Adrenal gland (tissue), 12 donors: ENCODE data around the gene CCDC136. TPM values are rescaled to one million over a fixed set of nuclear protein-coding genes. Genes with fewer than 3 reads are reported as not detected.

ENCODE experiments used
- DNase-seq, 7 donors: peaks; one replicate each; pipeline ENCODE4 v3.0.0-alpha.2; 2019 to 2020
- H3K27ac ChIP-seq, 5 donors: fragments of 200-600 bp; sonication (generic) in 4 of 5; 1 replicate in 3 of 5; 2 replicates in 2 of 5; pipeline versions ENCODE4 v1.5.1 to v1.8.0; 2016 to 2020; ENCODE audit warnings: mild to moderate bottlenecking in 1 of 5
- H3K27me3 ChIP-seq: fragments of 200-600 bp; 2 replicates; pipeline ENCODE4 v1.8.0; 2021
- H3K36me3 ChIP-seq, 2 donors: fragments of 200-600 bp; replicated peaks in 1 of 2; 1 replicate in 1 of 2; 2 replicates in 1 of 2; pipeline versions ENCODE4 v1.5.1 to v1.8.0; 2018 to 2022
- H3K4me1 ChIP-seq, 2 donors: fragments of 200-600 bp; replicated peaks in 1 of 2; 1 replicate in 1 of 2; 2 replicates in 1 of 2; pipeline versions ENCODE4 v1.5.1 to v1.8.0; 2018 to 2021
- H3K4me3 ChIP-seq, 4 donors: fragments of 200-600 bp; sonication (generic) in 3 of 4; one replicate each; pipeline ENCODE4 v1.5.1; 2016 to 2018
- H3K9me3 ChIP-seq, 3 donors: fragments of 200-600 bp; sonication (generic) in 1 of 3; replicated peaks in 1 of 3; 1 replicate in 2 of 3; 2 replicates in 1 of 3; pipeline versions ENCODE4 v1.5.1 to v1.8.0; 2016 to 2021
- CTCF ChIP-seq, 6 experiments: fragments of 450-650 bp in 4 of 6; fragments of 200-600 bp in 2 of 6; sonication (generic) in 1 of 6; IDR thresholded peaks; 1 replicate in 5 of 6; 2 replicates in 1 of 6; pipeline versions ENCODE4 v1.5.1 to v1.8.0; 2016 to 2021; ENCODE audit warnings: antibody characterized with exemption in 6 of 6, mild to moderate bottlenecking in 2 of 6, moderate library complexity in 1 of 6
- POLR2A ChIP-seq, 2 donors: fragments of 450-650 bp; IDR thresholded peaks; one replicate each; pipeline ENCODE4 v1.6.1; 2017; ENCODE audit warnings: antibody characterized with exemption in 2 of 2, mild to moderate bottlenecking in 2 of 2, moderate library complexity in 1 of 2
- WGBS, 4 donors: extraction: QIAGEN DNeasy Blood & Tissue Kit in 2 of 4; methylation state at CpG; one replicate each; pipeline versions ENCODE4 v1.1.5 to v1.1.7; 2013 to 2017; 5-methylcytosine and 5-hydroxymethylcytosine counted together
- intact Hi-C, 2 donors: fragments of 100-400 bp; cut with DNase I; formaldehyde crosslinking; loops; one replicate each; pipeline versions ENCODE4 v1.14.1 to v1.15.0; 2022 to 2023
- polyA plus RNA-seq, 3 donors: library from polyadenylated mRNA; stranded (reverse); fragments of 200-250 nt in 2 of 3; fragments of 350-450 nt in 1 of 3; fragmentation: Illumina TruSeq in 1 of 3; extraction: RNeasy Lipid Tissue Mini Kit (QIAGEN cat#74804) in 1 of 3; gene quantifications; one replicate each; pipeline ENCODE4 v1.2.3, GENCODE V29; 2013 to 2014
- total RNA-seq, 9 donors: library from RNA; depleted of rRNA in 4 of 9; stranded (reverse); fragments of >200 nt in 4 of 9; fragments of 120-200 nt in 1 of 9; fragmentation: NEBNext Ultra II Directional in 1 of 9; extraction: Animal tissue kit (Norgen Biotek cat#: 25700) in 1 of 9; gene quantifications; one replicate each; pipeline versions ENCODE4 v1.1.0 to v1.2.4, GENCODE V29; 2013 to 2023
- donor health status: healthy with polysubstance abuse.
- donor health status: Bipolar disorder and iron deficiency.
- donor health status: DM: yes; HTN: yes; CAD: no.
- donor health status: DM: no; HTN: no; CAD: no.
- donor health status: DM: no; HTN: no; CAD: no.
- donor health status: DM: yes; HTN: yes; CAD: no.

CCDC136 gene
- total and polyA plus RNA-seq, 12 donors, result 0.35 to 10.9 (median 4.0) TPM

- Histone ChIP-seq H3K4me1 (no peaks in the 10 kb centered on the region), H3K4me3 (no peak overlapping the region), H3K27me3 (no peaks in the 10 kb centered on the region), H3K9me3 (no peaks in the 10 kb centered on the region), H3K36me3 (no peaks in the 10 kb centered on the region), H3K27ac (no peak overlapping the region)
- 82 to 86% (median 84%) methylated on average over 7 of the region's 7 CpGs for WGBS, 4 donors
- intact Hi-C loops, result no loop called here
- DNase-seq, result no peak
- TF ChIP-seq CTCF (IDR thresholded peaks at IDR 0.05), result no peak
- no peak for TF ChIP-seq POLR2A (IDR thresholded peaks at IDR 0.05)
Measured at GRCh38 chr7:128815289-128815942, 23.6 kb downstream of the CCDC136 start.

DNA sequence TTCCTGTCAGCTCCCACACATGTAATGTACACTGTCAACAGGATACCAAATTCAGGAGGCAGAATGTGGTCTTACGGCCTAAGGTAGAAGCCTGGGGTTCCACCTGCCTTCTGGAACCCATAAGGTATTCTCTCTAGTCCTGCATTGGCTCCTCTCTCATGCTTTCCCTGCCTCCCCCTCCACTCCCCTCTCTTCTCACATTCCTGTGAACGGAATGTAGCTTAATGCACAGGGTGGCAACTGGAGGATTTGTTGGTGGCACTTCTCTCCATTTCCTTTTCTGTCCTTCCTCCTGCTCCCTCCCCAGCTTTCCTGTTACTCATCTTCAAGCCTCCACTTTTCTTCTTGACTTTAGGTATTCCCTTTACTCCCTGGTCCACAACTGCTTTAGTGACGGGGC, 26.9 kb downstream of the CCDC136 start:
- no peaks in the 10 kb centered on the region for H3K36me3 ChIP-seq
- intact Hi-C loops, result no loop called here
- DNase-seq, result no peak
- WGBS, 4 donors, result 77 to 85% (median 81%) methylated on average over 3 of the region's 3 CpGs
- no peaks in the 10 kb centered on the region for H3K9me3 ChIP-seq
- H3K4me3 ChIP-seq, result no peak overlapping the region
- H3K27ac ChIP-seq, result no peak overlapping the region
- H3K4me1 ChIP-seq, result no peaks in the 10 kb centered on the region
- no peak for TF ChIP-seq CTCF (IDR thresholded peaks at IDR 0.05)
- TF ChIP-seq POLR2A (IDR thresholded peaks at IDR 0.05), result no peak
- H3K27me3 ChIP-seq, result no peaks in the 10 kb centered on the region

DNA sequence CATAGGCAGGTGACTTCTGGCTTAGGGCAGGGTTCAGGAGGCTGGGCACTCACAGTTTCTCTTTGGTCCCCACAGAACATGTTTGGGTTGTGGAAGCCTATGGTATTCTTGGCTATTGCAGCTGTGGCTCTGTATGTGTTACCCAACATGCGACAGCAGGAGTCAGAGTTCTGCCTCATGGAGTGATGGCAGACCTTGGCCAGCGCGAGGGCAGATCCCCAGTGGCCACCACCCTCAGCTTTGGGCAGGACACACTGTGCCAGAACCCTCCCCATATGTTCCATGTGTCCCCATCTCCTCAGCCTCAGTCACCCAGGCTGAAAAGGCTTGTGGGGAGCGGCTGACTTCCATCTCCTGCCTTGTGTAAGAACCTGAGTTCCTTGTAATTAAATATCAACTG, 30.0 kb downstream of the CCDC136 start:
- Histone ChIP-seq H3K9me3 (no peaks in the 10 kb centered on the region), H3K4me3 (no peak overlapping the region), H3K36me3 (no peaks in the 10 kb centered on the region), H3K4me1 (no peaks in the 10 kb centered on the region), H3K27ac (no peak overlapping the region), H3K27me3 (no peaks in the 10 kb centered on the region)
- WGBS, 4 donors, result 60 to 100% (median 86%) methylated on average over 1 to 4 of the region's 4 CpGs
- intact Hi-C loops, result no loop called here
- TF ChIP-seq POLR2A (IDR thresholded peaks at IDR 0.05) (no peak), CTCF (IDR thresholded peaks at IDR 0.05) (no peak)
- no peak for DNase-seq

GRCh38 chr7:128826512-128826911, 34.7 kb downstream of the CCDC136 start:
- no peak for DNase-seq
- H3K9me3 ChIP-seq, result no peaks in the 10 kb centered on the region
- intact Hi-C loops, result no loop called here
- peaks cover 6 to 12% of the 10 kb centered on the region in 2 donors for H3K4me1 ChIP-seq
- peaks cover 15% of the 10 kb centered on the region for H3K27me3 ChIP-seq
- H3K4me3 ChIP-seq, result no peak overlapping the region
- H3K36me3 ChIP-seq, result no peaks in the 10 kb centered on the region
- TF ChIP-seq CTCF (IDR thresholded peaks at IDR 0.05) (no peak), POLR2A (IDR thresholded peaks at IDR 0.05) (no peak)
- H3K27ac ChIP-seq, result no peak overlapping the region
- WGBS, 4 donors, result 86 to 91% (median 87%) methylated on average over 4 of the region's 4 CpGs
